GM18873 (cell line): ENCODE data around the gene ATP1B2.

Source experiments
- ATAC-seq: cut with Tn5 transposase; IDR thresholded peaks from one replicate; pipeline ENCODE4 v1.9.1; 2021; ENCODE audit warnings: mild to moderate bottlenecking, moderate library complexity, moderate number of reproducible peaks; ENCODE audit not compliant: unreplicated experiment, low FRiP score

The ATP1B2 gene

GRCh38 chr17:7706631-7707354, 56.1 kb downstream of the ATP1B2 start:
- no peak for ATAC-seq
